GM19193 (cell line): Measurements from ENCODE around the gene PROK2.

ENCODE experiments used
- POLR2A ChIP-seq: IDR thresholded peaks from 4 replicates; pipeline ENCODE4 v1.6.1; 2011; ENCODE audit not compliant: insufficient read depth, insufficient read length; ENCODE audit errors: extremely low read depth

Gene PROK2

GRCh38 chr3:71784914-71785531, at the start of gene PROK2:
Gene PROK2, minus strand, starts transcription at chr3:71785148. Its CDS starts 96 bp downstream, at chr3:71785052.
- no peak for TF ChIP-seq POLR2A

GRCh38 chr3:71831599-71831998, 46.7 kb upstream of the PROK2 start:
- no peak for TF ChIP-seq POLR2A

GRCh38 chr3:71825551-71826283, 40.8 kb upstream of the PROK2 start:
- TF ChIP-seq POLR2A: no peak

- no peak for TF ChIP-seq POLR2A
These were observed 36.2 kb upstream of the PROK2 start for GRCh38 chr3:71821116-71821515.

- no peak for TF ChIP-seq POLR2A
These were observed 32.3 kb upstream of the PROK2 start for GRCh38 chr3:71817262-71817661.

GRCh38 chr3:71816767-71817156, 31.8 kb upstream of the PROK2 start:
- TF ChIP-seq POLR2A: no peak

- no peak for TF ChIP-seq POLR2A
These were observed 30.6 kb upstream of the PROK2 start for GRCh38 chr3:71815340-71816067.

- TF ChIP-seq POLR2A: no peak
These were observed 28.8 kb upstream of the PROK2 start for GRCh38 chr3:71813704-71814103.

- no peak for TF ChIP-seq POLR2A
These were observed 28.1 kb upstream of the PROK2 start for GRCh38 chr3:71813073-71813472.

GRCh38 chr3:71810056-71810455, 25.1 kb upstream of the PROK2 start:
- TF ChIP-seq POLR2A: no peak

GRCh38 chr3:71809321-71810026, 24.5 kb upstream of the PROK2 start:
- TF ChIP-seq POLR2A: no peak

- TF ChIP-seq POLR2A: no peak
These were observed 21.8 kb upstream of the PROK2 start for GRCh38 chr3:71806736-71807135.

- no peak for TF ChIP-seq POLR2A
These were observed 20.7 kb upstream of the PROK2 start for GRCh38 chr3:71805691-71806090.

GRCh38 chr3:71805199-71805598, 20.3 kb upstream of the PROK2 start:
- TF ChIP-seq POLR2A: no peak

- TF ChIP-seq POLR2A: no peak
These were observed 18.3 kb upstream of the PROK2 start for GRCh38 chr3:71803248-71803647.
